RWPE2 (cell line): ENCODE results near the gene R3HDM2.

Experiments
- ATAC-seq: fragments of 200-7000 bp; cut with Tn5 transposase; 3 replicates; pipeline ENCODE4 v1.9.1; 2021; ENCODE audit warnings: low read depth
- DNase-seq: peaks from one replicate; pipeline ENCODE4 v3.0.0-alpha.2; 2020; ENCODE audit warnings: low spot score
- H3K27ac ChIP-seq: fragments of 450-650 bp; 2 replicates; pipeline ENCODE4 v1.5.1; 2017; ENCODE audit warnings: mild to moderate bottlenecking; ENCODE audit not compliant: poor library complexity, severe bottlenecking
- H3K27me3 ChIP-seq: fragments of 250-450 bp; sonication (Bioruptor Pico); 2 replicates; pipeline ENCODE4 v1.5.1; 2021; ENCODE audit warnings: mild to moderate bottlenecking, moderate library complexity; ENCODE audit not compliant: insufficient read depth, poor library complexity, severe bottlenecking
- H3K36me3 ChIP-seq: fragments of 250-450 bp; sonication (Bioruptor Pico); 2 replicates; pipeline ENCODE4 v1.5.1; 2020; ENCODE audit warnings: low read depth, mild to moderate bottlenecking, moderate library complexity
- H3K4me1 ChIP-seq: fragments of 250-450 bp; sonication (Bioruptor Pico); 2 replicates; pipeline ENCODE4 v1.5.1; 2021; ENCODE audit warnings: mild to moderate bottlenecking, moderate library complexity; ENCODE audit not compliant: insufficient read depth, poor library complexity, severe bottlenecking
- H3K4me3 ChIP-seq: fragments of 250-450 bp; sonication (Bioruptor Pico); 2 replicates; pipeline ENCODE4 v1.5.1; 2021; ENCODE audit warnings: mild to moderate bottlenecking, moderate library complexity; ENCODE audit not compliant: severe bottlenecking
- H3K9me3 ChIP-seq: fragments of 250-450 bp; sonication (Bioruptor Pico); 2 replicates; pipeline ENCODE4 v1.5.1; 2021; ENCODE audit warnings: mild to moderate bottlenecking, moderate library complexity; ENCODE audit not compliant: severe bottlenecking
- CTCF ChIP-seq: fragments of 450-650 bp; IDR thresholded peaks from one replicate; pipeline ENCODE4 v1.5.1; 2017; ENCODE audit warnings: mild to moderate bottlenecking, moderate library complexity; ENCODE audit not compliant: poor library complexity, severe bottlenecking

Gene R3HDM2

GRCh38 chr12:57243521-57244311, 187.1 kb downstream of the R3HDM2 start:
- TF ChIP-seq CTCF = peak; percentile 75
- H3K27me3 ChIP-seq = peaks cover 28% of the 10 kb centered on the region
- H3K4me1 ChIP-seq = no peaks in the 10 kb centered on the region
- H3K27ac ChIP-seq = no peak overlapping the region
- DNase-seq (peak; percentile 69), ATAC-seq (peak; percentile 13; the same call in 2 of the 3 replicates)
- H3K4me3 ChIP-seq = peak overlapping the region; percentile 33
- no peaks in the 10 kb centered on the region for H3K36me3 ChIP-seq
- no peaks in the 10 kb centered on the region for H3K9me3 ChIP-seq

- peak; percentile 73 for TF ChIP-seq CTCF
- Histone ChIP-seq H3K27ac (no peak overlapping the region), H3K27me3 (peaks cover 32% of the 10 kb centered on the region), H3K9me3 (no peaks in the 10 kb centered on the region), H3K36me3 (no peaks in the 10 kb centered on the region), H3K4me3 (peak overlapping the region; percentile 33), H3K4me1 (no peaks in the 10 kb centered on the region)
- DNase-seq = peak; percentile 68
- ATAC-seq = peak; percentile 51
These were observed 188.0 kb downstream of the R3HDM2 start for GRCh38 chr12:57242691-57243454.

GRCh38 chr12:57242329-57242690, 188.5 kb downstream of the R3HDM2 start:
- DNase-seq = peak; percentile 61
- Histone ChIP-seq H3K36me3 (no peaks in the 10 kb centered on the region), H3K9me3 (no peaks in the 10 kb centered on the region), H3K27ac (no peak overlapping the region), H3K4me3 (no peak overlapping the region), H3K4me1 (no peaks in the 10 kb centered on the region), H3K27me3 (peaks cover 32% of the 10 kb centered on the region)
- no peak for TF ChIP-seq CTCF
- ATAC-seq = no peak

GRCh38 chr12:57241402-57242310, 189.2 kb downstream of the R3HDM2 start:
- DNase-seq (peak; percentile 35), ATAC-seq (no peak)
- no peak overlapping the region for H3K27ac ChIP-seq
- H3K36me3 ChIP-seq = no peaks in the 10 kb centered on the region
- no peak for TF ChIP-seq CTCF
- H3K4me3 ChIP-seq = no peak overlapping the region
- no peaks in the 10 kb centered on the region for H3K4me1 ChIP-seq
- no peaks in the 10 kb centered on the region for H3K9me3 ChIP-seq
- peaks cover 32% of the 10 kb centered on the region for H3K27me3 ChIP-seq
